ENCODE data around the gene DEFB113. TPM values are rescaled to one million over a fixed set of nuclear protein-coding genes. Genes with fewer than 3 reads are reported as not detected.

The DEFB113 gene
- total and polyA plus RNA-seq, 2 of the 4 experiments (the other 2 are of a cell fraction) = not detected

GRCh38 chr6:49937811-49938210, 31.6 kb downstream of the DEFB113 start:
- intact Hi-C loops (cut with micrococcal nuclease) = no loop called here
- Histone ChIP-seq H2BK5ac (ENCODE audit: low read depth, low read length, poor library complexity, severe bottlenecking) (no peak overlapping the region), H4K20me1 (ENCODE audit: insufficient read depth, low read length) (no peaks in the 10 kb centered on the region), H2AFZ (replicated peaks; ENCODE audit: low read length, poor library complexity) (no peak overlapping the region), H3K4ac (ENCODE audit: low read depth, low read length) (no peak overlapping the region), H2BK20ac (ENCODE audit: low read depth, low read length) (no peak overlapping the region), H3K9ac (ENCODE audit: low read depth, low read length) (no peak overlapping the region), H3K14ac (replicated peaks; ENCODE audit: low read depth, low read length) (no peak overlapping the region), H3K4me1 (ENCODE audit: control insufficient read depth, insufficient read depth, low read length) (no peaks in the 10 kb centered on the region), H3K27me3 (ENCODE audit: control insufficient read depth, insufficient read depth, low read length) (no peaks in the 10 kb centered on the region), H3K23ac (ENCODE audit: low read depth, low read length) (no peak overlapping the region), H3K4me3 (ENCODE audit: insufficient read depth, low read depth, low read length) (no peak overlapping the region), H4K8ac (ENCODE audit: low read depth in 2 of 2, low read length in 2 of 2) (no peak overlapping the region), H3K9me1 (ENCODE audit: insufficient read depth, low read length) (no peaks in the 10 kb centered on the region), H2AK5ac (ENCODE audit: low read depth, low read length) (no peak overlapping the region), H2BK120ac (ENCODE audit: low read depth, low read length) (no peak overlapping the region), H3K79me1 (ENCODE audit: low read depth in 1 of 2, low read length in 2 of 2) (no peaks in the 10 kb centered on the region), H3K56ac (ENCODE audit: extremely low read depth, insufficient read depth, low read length) (no peak overlapping the region), H4K91ac (ENCODE audit: insufficient read depth, low read depth, low read length) (no peak overlapping the region), H3K18ac (ENCODE audit: low read depth, low read length) (no peak overlapping the region), H3K4me2 (ENCODE audit: low read depth, low read length) (no peak overlapping the region), H3K9me3 (ENCODE audit: control insufficient read depth, insufficient read depth, low read length) (no peaks in the 10 kb centered on the region), H4K5ac (ENCODE audit: low read depth, low read length) (no peak overlapping the region), H2BK15ac (ENCODE audit: low read depth, low read length) (no peak overlapping the region), H2AK9ac (replicated peaks; ENCODE audit: low read depth, low read length, poor library complexity) (no peak overlapping the region), H3K27ac (ENCODE audit: insufficient read depth, low read length) (no peak overlapping the region), H3K36me3 (ENCODE audit: control insufficient read depth, insufficient read depth, low read length) (no peaks in the 10 kb centered on the region)
- TF ChIP-seq RCOR1 (IDR thresholded peaks at IDR 0.05; ENCODE audit: insufficient replicate concordance, low read length) (no peak), CHD1 (IDR thresholded peaks at IDR 0.05; ENCODE audit: low read depth, low read length) (no peak), USF2 (IDR thresholded peaks at IDR 0.05; ENCODE audit: low read depth, low read length) (no peak), BHLHE40 (IDR thresholded peaks at IDR 0.05; ENCODE audit: low read depth, low read length) (no peak), NFE2L2 (IDR thresholded peaks at IDR 0.05; ENCODE audit: low read depth, low read length) (no peak), POLR2A (IDR thresholded peaks at IDR 0.05; ENCODE audit: low read depth, low read length) (no peak), FOS (IDR thresholded peaks at IDR 0.05; ENCODE audit: low read depth, low read length) (no peak), RFX5 (IDR thresholded peaks at IDR 0.05; ENCODE audit: low read depth, low read length) (no peak), SMC3 (IDR thresholded peaks at IDR 0.05; ENCODE audit: low read depth, low read length) (no peak), MAFK (IDR thresholded peaks at IDR 0.05; ENCODE audit: low read depth, low read length) (no peak), RAD21 (IDR thresholded peaks at IDR 0.05; ENCODE audit: low read length) (no peak), ELK1 (IDR thresholded peaks at IDR 0.05; ENCODE audit: borderline replicate concordance, low read depth, low read length) (no peak), MAZ (IDR thresholded peaks at IDR 0.05; ENCODE audit: borderline replicate concordance, low read depth, low read length) (no peak), MXI1 (IDR thresholded peaks at IDR 0.05; ENCODE audit: borderline replicate concordance, low read depth, low read length) (no peak), CTCF (conservative IDR thresholded peaks at IDR 0.05; ENCODE audit: low read depth, low read length) (no peak), CEBPB (IDR thresholded peaks at IDR 0.05; ENCODE audit: low read depth, low read length) (no peak)
- no peak for ATAC-seq (ENCODE audit: low read depth)
- BruUV-seq (replicated peaks) = no TSS peak
- POLR2A ChIA-PET (ENCODE audit: unreplicated experiment) = no interaction called here
- CTCF ChIA-PET = no interaction called here
- dilution Hi-C loops (cut with HindIII; ENCODE audit: low sequenced_read_pairs, unreplicated experiment) = no loop called here
- in situ Hi-C loops (cut with MboI; ENCODE audit: low sequenced_read_pairs) = no loop called here
- DNase-seq = no peak
